Measurements from ENCODE around the gene HHAT.

Gene HHAT

DNA sequence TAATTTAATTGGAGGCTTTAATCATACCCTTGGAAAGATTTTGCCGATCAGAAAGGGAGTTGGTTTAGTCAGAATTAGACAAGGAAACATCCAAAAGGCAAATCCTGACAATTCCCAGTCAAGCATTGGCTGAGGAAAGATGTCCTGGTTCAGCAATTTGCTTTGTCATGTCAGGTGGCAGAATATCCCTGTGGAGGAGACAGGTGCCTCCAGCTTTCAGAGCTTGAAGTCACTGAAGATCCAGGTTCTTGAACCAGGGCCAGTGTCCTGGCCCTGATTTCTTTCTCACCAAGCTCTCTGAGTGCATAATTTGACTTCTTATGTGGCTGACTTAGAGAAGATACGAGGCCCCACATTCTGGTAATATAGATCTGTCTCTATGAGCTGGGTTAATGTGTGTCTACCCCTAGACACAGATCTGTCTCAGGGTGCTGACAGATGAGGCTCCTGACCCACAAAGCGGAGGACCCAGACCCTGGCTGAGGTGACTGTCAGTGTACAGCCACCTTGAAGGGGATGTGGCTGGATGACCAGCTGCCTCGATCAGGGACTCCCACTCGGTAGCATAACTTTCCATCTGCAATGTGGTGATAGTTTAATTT lies 118.9 kb downstream of the HHAT start:
- Mint-ChIP-seq H3K36me3 (peaks cover 10% of the 10 kb centered on the region), H3K4me3 (no peak overlapping the region), H3K9me3 (no peaks in the 10 kb centered on the region), H3K27me3 (no peaks in the 10 kb centered on the region), H3K4me1 (peaks cover 13% of the 10 kb centered on the region), H3K27ac (no peak overlapping the region)
- no peak for ATAC-seq

- ATAC-seq, result no peak
- peaks cover 12% of the 10 kb centered on the region for H3K36me3 Mint-ChIP-seq
- H3K4me3 Mint-ChIP-seq, result no peak overlapping the region
- no peaks in the 10 kb centered on the region for H3K9me3 Mint-ChIP-seq
- H3K27me3 Mint-ChIP-seq, result no peaks in the 10 kb centered on the region
- peaks cover 13% of the 10 kb centered on the region for H3K4me1 Mint-ChIP-seq
- no peak overlapping the region for H3K27ac Mint-ChIP-seq
Observed at GRCh38 chr1:210448297-210448892, 119.7 kb downstream of the HHAT start.

- H3K27ac Mint-ChIP-seq, result no peak overlapping the region
- H3K9me3 Mint-ChIP-seq, result no peaks in the 10 kb centered on the region
Observed at GRCh38 chr1:210455840-210456603, 127.3 kb downstream of the HHAT start.

DNA sequence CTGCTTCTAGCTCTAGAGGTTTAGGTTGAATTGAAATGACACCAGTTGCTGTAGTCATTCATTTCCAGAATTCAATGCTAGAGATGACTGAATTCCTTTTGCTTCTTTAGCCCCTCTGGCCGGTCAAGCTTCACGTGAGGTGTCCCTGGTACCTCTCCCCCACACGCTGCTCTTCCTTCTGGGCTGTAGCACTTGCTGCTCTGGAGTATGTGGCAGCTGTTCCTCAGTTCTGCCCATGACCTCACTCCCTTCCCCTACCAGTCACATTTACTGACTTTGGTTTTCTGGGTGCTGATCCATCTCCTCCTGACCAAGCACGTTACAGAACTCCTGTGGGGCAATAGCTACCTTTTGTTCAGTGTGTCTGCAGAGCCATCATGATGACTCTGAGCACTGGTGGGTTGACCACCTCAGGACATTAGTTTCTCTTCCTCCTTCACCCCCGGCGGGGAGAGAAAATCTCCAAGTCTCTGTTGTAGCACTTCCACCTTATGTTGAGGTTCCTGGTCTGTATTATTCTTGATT lies 128.1 kb downstream of the HHAT start:
- Mint-ChIP-seq H3K4me3 (no peak overlapping the region), H3K4me1 (no peaks in the 10 kb centered on the region), H3K27ac (no peak overlapping the region), H3K9me3 (no peaks in the 10 kb centered on the region), H3K36me3 (peaks cover 31% of the 10 kb centered on the region), H3K27me3 (no peaks in the 10 kb centered on the region)
- ATAC-seq, result no peak

More at GRCh38 chr1:210455840-210456603, 127.3 kb downstream of the HHAT start:
- Mint-ChIP-seq H3K4me3 (no peak overlapping the region), H3K27me3 (no peaks in the 10 kb centered on the region), H3K36me3 (peaks cover 31% of the 10 kb centered on the region), H3K4me1 (no peaks in the 10 kb centered on the region)
- ATAC-seq, result no peak

GRCh38 chr1:210457568-210457967 lies 128.9 kb downstream of the HHAT start:
- no peak for ATAC-seq

GRCh38 chr1:210464519-210465039 lies 135.9 kb downstream of the HHAT start:
- H3K27me3 Mint-ChIP-seq, result no peaks in the 10 kb centered on the region
- H3K4me3 Mint-ChIP-seq, result no peak overlapping the region
- H3K9me3 Mint-ChIP-seq, result no peaks in the 10 kb centered on the region
- no peak overlapping the region for H3K27ac Mint-ChIP-seq
- H3K4me1 Mint-ChIP-seq, result no peaks in the 10 kb centered on the region
- no peak for ATAC-seq
- peaks cover 43% of the 10 kb centered on the region for H3K36me3 Mint-ChIP-seq

More at GRCh38 chr1:210457568-210457967, 128.9 kb downstream of the HHAT start:
- Mint-ChIP-seq H3K27me3 (no peaks in the 10 kb centered on the region), H3K36me3 (peaks cover 31% of the 10 kb centered on the region), H3K4me1 (no peaks in the 10 kb centered on the region), H3K9me3 (no peaks in the 10 kb centered on the region), H3K27ac (no peak overlapping the region), H3K4me3 (no peak overlapping the region)

DNA sequence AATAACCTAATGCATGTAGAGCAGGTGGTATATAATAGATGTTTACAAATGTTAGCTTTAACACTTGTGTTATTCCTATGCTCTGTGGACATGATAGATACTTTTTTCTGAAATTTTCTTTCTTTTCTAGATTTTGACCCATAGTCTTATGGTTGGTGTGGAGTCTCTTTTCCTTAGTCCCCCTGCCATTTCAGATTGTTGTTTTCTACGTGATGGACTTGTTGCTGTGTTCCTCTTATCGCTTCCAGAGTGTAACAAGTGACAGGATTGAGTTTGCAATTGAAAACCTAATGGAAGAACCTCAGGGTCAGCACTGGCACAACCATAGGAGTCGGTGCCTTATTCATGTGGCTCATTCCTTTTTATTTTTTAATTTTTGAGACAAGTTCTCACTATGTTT lies 136.4 kb downstream of the HHAT start:
- Mint-ChIP-seq H3K4me1 (no peaks in the 10 kb centered on the region), H3K36me3 (peaks cover 42% of the 10 kb centered on the region), H3K4me3 (no peak overlapping the region), H3K9me3 (no peaks in the 10 kb centered on the region), H3K27me3 (no peaks in the 10 kb centered on the region), H3K27ac (no peak overlapping the region)
- no peak for ATAC-seq

- no peak for ATAC-seq
- Mint-ChIP-seq H3K4me3 (no peak overlapping the region), H3K36me3 (peaks cover 46% of the 10 kb centered on the region), H3K27ac (no peak overlapping the region), H3K27me3 (no peaks in the 10 kb centered on the region), H3K9me3 (no peaks in the 10 kb centered on the region), H3K4me1 (no peaks in the 10 kb centered on the region)
Observed at GRCh38 chr1:210467440-210468043, 138.8 kb downstream of the HHAT start.

DNA sequence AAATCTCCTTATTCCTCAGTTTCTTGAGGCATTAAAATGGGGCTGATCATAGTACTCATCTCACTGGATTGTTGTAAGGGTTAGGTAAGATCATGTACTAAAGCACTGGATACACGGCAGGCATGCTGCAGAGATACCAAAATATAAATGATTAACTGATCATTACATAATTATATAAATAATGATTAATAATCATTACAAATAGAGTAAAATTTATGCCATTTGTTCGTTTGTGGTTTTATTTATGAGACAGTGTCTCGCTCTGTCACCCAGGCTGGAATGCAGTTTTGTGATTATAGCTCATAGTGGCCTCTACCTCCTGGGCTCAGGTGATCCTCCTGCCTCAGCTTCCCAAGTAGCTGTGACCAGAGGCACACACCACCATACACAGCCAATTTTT lies 140.7 kb downstream of the HHAT start:
- Mint-ChIP-seq H3K27ac (no peak overlapping the region), H3K27me3 (no peaks in the 10 kb centered on the region), H3K4me1 (peaks cover 6% of the 10 kb centered on the region), H3K4me3 (no peak overlapping the region), H3K9me3 (no peaks in the 10 kb centered on the region), H3K36me3 (peaks cover 39% of the 10 kb centered on the region)
- no peak for ATAC-seq

DNA sequence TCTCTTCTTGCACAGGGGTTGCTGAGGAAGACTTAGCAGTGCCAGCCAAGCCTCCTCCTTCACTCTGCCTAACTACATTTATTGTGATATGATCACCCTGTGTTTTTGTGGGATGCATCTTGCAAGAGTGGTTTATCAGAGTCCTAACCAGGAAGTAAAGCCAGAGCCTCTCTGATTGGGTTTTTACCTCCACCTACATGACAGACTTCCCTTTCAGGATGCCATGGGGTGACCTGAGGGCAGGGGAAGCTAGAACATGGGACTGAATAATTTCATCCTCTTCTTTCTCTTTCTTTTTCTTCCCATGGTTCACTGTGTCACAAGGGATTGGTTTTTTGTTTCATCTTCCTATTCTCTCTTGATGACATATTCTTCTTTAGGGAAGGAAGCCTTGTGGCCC lies 146.6 kb downstream of the HHAT start:
- Mint-ChIP-seq H3K27ac (no peak overlapping the region), H3K4me3 (no peak overlapping the region), H3K9me3 (no peaks in the 10 kb centered on the region), H3K27me3 (no peaks in the 10 kb centered on the region), H3K36me3 (peaks cover 30% of the 10 kb centered on the region), H3K4me1 (peaks cover 6% of the 10 kb centered on the region)
- no peak for ATAC-seq

DNA sequence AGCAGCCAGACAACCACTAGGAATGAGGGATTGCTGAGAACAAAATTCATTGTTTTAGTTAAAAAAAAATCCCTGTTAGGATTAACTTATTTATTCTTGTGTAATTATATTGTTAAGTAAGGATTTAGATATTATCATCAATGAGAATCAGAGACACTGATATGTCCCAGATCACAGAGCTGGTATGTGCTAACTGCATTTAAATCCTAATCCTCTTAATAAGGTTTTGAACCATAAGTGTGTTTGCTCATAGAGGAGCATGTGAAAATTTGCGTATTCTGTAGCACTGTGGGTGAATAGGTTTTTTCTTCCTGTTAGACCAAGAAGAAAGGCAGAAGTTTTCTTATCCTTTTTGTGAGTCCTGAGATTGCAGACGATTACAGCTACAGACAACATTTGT lies 147.1 kb downstream of the HHAT start:
- Mint-ChIP-seq H3K4me1 (peaks cover 6% of the 10 kb centered on the region), H3K36me3 (peaks cover 27% of the 10 kb centered on the region), H3K27me3 (no peaks in the 10 kb centered on the region), H3K9me3 (no peaks in the 10 kb centered on the region), H3K4me3 (no peak overlapping the region), H3K27ac (no peak overlapping the region)
- ATAC-seq, result no peak

DNA sequence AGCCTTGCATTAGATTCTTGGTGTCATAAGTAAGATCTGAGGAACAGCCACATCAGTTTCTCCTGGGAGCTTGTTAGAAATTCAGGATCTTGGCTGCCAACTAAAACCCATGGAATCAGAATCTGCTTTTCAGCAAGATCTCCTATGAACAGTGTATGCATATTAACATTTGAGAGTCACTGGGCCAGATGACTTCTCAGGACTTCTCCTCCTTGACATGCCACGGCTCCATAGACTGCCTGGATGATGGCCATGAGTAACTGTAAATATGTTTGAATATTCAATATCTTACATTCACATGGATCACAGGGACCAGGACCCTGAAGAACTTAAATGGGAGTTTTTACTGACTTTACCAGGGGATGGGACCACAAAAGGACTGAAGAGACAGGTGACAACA lies 148.0 kb downstream of the HHAT start:
- ATAC-seq, result no peak
- Mint-ChIP-seq H3K9me3 (no peaks in the 10 kb centered on the region), H3K27me3 (no peaks in the 10 kb centered on the region), H3K4me1 (peaks cover 6% of the 10 kb centered on the region), H3K27ac (no peak overlapping the region), H3K4me3 (no peak overlapping the region), H3K36me3 (peaks cover 27% of the 10 kb centered on the region)

DNA sequence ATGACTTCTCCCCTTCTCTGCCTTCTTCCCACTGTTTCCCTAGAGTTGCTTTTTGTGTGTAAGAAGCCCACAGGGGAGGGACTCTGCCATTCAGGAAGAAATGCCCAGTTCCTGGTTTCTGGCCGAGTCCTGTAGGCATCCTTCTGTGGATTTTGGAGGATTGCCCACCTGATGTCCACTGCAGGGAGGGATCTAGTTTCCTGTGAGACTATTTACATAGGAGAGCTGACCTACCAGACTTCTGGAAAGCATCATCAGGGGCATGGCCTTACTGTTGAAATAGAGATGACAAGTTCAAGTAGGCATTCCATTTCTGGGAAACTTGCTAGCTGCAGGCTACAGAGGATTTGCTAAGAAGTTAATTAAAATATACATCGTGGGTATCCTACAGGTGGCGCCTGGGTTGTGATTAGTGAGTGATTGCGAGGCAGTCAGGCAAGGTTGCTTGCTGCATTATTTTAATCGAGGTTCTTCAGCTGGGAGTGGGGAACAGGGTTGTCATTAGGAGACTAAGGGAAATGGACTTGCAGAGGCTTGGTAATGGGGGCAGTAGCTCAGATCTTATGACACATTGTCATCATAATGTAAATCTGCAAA lies 148.7 kb downstream of the HHAT start:
- no peak overlapping the region for H3K27ac Mint-ChIP-seq
- peaks cover 6% of the 10 kb centered on the region for H3K4me1 Mint-ChIP-seq
- peaks cover 27% of the 10 kb centered on the region for H3K36me3 Mint-ChIP-seq
- H3K4me3 Mint-ChIP-seq, result no peak overlapping the region
- no peak for ATAC-seq
- H3K9me3 Mint-ChIP-seq, result no peaks in the 10 kb centered on the region
- no peaks in the 10 kb centered on the region for H3K27me3 Mint-ChIP-seq

DNA sequence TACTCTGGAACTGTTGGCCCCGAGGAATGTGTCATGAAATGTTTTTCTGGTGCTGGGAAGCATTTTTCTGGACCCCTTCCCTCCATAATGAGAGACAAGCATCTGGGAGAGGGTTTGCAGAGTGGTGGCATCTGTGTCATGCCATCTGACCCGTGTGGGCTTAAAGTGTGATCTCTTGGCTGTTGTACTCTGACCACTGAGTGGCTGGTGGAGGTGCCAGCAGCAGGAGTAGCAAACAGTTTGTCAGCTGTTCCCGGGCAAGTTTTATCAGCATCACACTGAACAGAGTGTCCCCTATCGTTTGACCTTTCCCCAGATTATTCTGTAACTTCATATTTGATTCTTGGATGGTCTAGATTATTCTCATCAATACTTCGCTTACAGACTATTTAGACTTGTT lies 150.1 kb downstream of the HHAT start:
- Mint-ChIP-seq H3K4me1 (peaks cover under 1% of the 10 kb centered on the region), H3K27me3 (no peaks in the 10 kb centered on the region), H3K4me3 (no peak overlapping the region), H3K36me3 (peaks cover 27% of the 10 kb centered on the region), H3K9me3 (no peaks in the 10 kb centered on the region), H3K27ac (no peak overlapping the region)
- no peak for ATAC-seq

DNA sequence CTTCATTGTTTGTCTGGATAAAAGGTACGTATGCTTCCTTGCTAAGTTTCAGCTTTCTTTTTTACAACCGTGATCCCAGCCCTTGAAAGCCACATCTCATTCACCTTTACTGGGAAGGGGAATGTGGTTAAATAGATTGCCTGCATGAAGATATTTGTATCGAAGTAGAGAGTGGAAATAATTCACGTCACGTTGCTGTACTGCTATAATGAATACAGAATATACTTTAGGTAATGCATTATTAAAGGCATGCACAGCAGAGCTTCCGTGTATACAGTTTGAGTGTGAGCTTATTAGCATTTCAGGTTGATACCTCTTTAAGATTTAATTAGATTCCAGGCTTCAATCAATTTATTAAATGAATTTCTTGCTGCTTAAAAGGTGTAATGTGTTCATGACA lies 153.8 kb downstream of the HHAT start:
- ATAC-seq, result no peak
- Mint-ChIP-seq H3K27me3 (no peaks in the 10 kb centered on the region), H3K4me1 (peaks cover 4% of the 10 kb centered on the region), H3K4me3 (no peak overlapping the region), H3K9me3 (no peaks in the 10 kb centered on the region), H3K27ac (no peak overlapping the region), H3K36me3 (peaks cover 25% of the 10 kb centered on the region)

Measured in stimulated activated memory B cell treated with anti-CD40 and anti-IgM and Interleukin-4, amounts not matched to agents 10 μg/mL and 1 μg/mL and 100 μg/mL, for 72 hours (primary cell).